ENCODE results near the gene CYP27B1.

Gene CYP27B1

DNA sequence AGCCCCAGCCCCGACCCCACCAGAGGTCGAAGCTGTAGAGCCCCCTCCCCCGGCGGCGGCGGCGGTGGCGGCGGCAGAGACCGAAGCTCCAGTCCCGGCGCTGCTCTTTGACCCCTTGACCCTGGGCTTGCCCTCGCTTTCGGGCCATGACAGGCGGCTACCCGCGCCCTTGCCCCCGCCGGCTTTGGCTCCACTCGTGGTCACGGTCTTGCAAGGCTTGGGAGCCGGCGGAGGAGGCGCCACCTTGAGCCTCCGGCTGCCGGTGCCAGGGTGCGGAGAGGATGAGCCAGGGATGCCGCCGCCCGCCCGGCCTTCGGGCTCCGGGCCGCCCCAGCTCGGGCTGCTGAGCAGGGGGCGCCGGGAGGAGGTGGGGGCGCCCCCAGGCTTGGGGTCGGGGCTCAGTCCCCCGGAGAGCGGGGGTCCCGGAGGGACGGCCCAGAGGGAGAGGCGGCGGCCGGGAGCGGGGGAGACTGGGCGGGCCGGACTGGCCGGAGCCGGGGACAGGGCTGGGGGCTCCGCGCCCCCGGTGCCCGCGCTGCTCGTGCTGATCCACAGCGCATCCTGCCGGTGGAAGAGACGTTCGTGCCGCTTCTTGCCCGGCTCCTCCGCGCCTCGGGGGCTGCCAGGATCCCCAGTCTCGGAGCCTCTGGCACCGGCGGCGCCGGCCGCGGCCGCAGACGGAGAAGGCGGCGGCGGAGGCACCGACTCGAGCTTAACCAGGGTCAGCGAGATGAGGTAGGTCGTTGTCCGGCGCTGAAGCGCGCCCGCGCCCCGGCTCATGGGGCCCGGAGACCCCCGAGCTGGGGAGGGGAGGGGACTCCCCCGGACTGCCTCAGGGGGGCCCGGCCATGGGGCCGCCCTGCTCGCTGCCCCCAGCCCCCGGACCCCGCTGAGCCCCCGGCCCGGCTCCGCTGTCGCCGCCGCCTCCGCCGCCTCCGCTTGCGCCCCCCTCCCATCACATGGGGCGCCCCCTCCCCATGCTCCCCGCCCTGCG is 29.1 kb downstream of the CYP27B1 start:
- TF ChIP-seq POLR2A (IDR thresholded peaks at IDR 0.05; ENCODE audit: low read depth, low read length) (no peak), TAF1 (IDR thresholded peaks at IDR 0.05; ENCODE audit: borderline replicate concordance, low read depth, low read length) (no peak), POLR2AphosphoS5 (IDR thresholded peaks at IDR 0.05; ENCODE audit: low read depth, low read length) (no peak)
- no peak for FAIRE-seq
- DNase-seq (ENCODE audit: insufficient read length), result no peak

DNA sequence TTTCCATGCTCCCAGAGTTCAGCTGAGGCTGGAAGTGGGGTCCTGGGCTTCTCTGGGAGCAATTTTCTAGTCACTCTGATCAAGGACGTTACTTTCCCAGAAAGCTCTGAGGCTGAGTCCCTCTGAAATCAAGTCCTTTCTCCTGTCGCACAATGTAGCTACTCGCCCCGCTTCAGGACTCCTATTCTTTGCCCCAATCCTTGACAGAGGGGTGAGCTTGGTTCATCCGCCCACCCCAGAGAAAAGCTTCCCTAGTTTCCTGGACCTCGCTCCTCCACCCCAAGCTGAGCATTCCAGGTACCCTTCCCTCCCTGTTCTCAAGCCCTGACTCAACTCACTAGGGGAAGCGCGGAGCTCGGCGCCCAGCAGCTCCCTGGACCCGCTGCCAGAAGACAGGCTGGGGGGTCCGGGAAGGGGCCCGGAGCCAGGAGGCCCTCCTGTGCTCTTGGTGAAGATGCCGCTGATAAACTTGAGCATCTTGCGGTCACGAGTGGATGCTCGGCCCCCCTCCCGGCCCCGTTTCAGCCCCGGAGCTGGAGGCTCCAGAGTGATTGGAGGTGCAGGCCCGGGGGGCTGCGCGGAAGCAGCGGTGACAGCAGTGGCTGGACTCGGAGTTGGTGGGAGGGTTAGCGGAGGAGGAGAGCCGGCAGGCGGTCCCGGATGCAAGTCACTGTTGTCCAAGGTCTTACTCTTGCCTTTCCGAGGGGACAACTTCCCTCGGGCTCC is 30.0 kb downstream of the CYP27B1 start:
- TF ChIP-seq POLR2AphosphoS5 (IDR thresholded peaks at IDR 0.05; ENCODE audit: low read depth, low read length), result no peak
- no peak for TF ChIP-seq POLR2A (IDR thresholded peaks at IDR 0.05; ENCODE audit: low read depth, low read length)
- TF ChIP-seq TAF1 (IDR thresholded peaks at IDR 0.05; ENCODE audit: borderline replicate concordance, low read depth, low read length), result no peak
- FAIRE-seq, result no peak
- DNase-seq (ENCODE audit: insufficient read length), result no peak

DNA sequence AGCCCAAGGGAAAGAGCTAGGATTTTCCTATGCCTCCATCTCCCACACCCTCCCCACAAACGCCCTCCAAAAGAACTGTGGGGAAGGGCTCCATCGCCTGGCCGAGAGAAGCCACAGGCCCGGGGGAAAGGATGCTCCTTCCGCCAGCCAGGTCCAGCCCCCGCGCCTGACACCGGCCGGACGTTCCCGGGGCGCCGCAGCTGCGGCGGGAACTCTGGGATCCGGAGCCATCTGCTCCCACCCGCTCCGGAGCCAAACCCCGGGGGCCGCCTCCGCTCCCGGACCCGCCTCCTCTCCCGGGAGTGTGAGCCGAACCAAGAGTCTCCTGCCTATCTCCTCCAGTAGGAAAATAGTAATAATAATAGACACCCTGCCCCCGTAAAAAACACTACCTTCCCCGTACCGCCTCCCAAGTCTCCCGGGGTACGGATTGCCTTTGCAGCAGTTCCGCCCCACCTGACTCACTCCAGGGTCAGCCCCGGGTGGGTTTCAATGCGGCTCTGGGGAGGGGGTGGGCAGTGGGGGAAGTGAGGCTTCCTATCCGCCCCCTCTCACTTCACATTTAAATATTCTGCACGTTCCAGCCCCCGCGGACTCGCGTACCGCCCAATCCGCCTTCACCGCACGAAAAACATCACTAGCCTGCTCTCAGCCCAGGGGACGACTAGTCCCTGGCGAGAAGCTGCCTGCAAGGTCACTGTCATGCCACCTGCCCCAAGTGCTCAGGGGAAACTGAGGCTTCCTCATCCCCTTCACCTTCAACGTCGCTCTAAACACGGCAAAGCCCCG is 30.7 kb downstream of the CYP27B1 start:
- FAIRE-seq (no peak), DNase-seq (ENCODE audit: insufficient read length) (no peak)

DNA sequence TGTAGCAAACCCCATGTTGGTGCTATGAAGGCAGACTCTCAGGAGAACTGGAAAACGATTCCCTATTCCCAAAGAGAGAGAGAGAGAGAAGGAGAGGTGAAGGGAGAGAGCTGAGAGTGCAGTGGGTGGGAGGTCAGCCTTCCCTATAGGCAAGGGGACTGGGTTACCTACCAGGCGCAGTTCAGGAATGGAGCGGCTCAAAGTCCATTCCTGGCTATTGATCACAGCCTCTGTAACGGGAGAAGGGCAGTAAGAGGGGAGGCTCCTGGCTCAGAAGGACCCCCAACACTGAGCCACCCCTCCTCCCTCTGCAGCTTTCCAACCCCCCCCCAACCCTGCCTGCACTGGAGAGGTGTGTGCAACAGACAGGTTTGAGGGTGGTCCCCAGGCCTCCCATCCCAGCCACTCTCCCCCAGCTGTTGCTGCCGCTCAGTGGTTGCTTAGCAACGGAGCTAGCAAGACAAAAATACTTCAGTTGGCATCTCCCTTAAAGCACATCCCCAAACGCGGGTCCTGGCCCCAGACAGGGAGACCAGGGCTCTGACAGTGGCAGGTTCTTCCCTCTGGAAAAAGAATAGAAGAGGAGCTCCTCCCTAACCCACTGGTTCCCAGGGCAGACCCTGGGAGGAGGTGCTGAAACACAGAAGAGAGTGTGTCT is 31.6 kb downstream of the CYP27B1 start:
- FAIRE-seq (no peak), DNase-seq (ENCODE audit: insufficient read length) (no peak)
- TF ChIP-seq TAF1 (IDR thresholded peaks at IDR 0.05; ENCODE audit: borderline replicate concordance, low read depth, low read length), result no peak
- no peak for TF ChIP-seq POLR2A (IDR thresholded peaks at IDR 0.05; ENCODE audit: low read depth, low read length)
- no peak for TF ChIP-seq POLR2AphosphoS5 (IDR thresholded peaks at IDR 0.05; ENCODE audit: low read depth, low read length)

More for the DNA sequence above, 30.7 kb downstream of the CYP27B1 start:
- TF ChIP-seq POLR2AphosphoS5 (IDR thresholded peaks at IDR 0.05; ENCODE audit: low read depth, low read length) (no peak), TAF1 (IDR thresholded peaks at IDR 0.05; ENCODE audit: borderline replicate concordance, low read depth, low read length) (no peak), POLR2A (IDR thresholded peaks at IDR 0.05; ENCODE audit: low read depth, low read length) (no peak)

DNA sequence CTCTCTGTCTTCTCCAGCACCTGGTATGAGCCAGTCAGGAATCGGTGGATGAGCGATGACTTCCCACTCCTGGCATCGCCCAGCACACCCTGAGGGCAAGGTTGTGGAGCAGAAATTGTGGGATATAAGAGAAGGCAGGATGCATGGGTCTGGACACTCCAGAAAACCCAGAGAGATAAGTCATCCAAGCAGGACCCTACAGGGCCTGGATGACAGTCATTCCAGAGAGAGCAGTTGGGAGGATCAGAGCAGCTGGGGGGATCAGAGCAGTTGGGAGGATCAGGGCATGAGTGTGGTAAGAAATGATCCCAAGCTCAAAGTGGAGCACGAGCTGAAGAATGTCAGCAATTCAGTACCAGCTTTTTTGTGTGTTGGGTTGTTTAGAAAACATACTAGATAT is 32.3 kb downstream of the CYP27B1 start:
- no peak for TF ChIP-seq POLR2A (IDR thresholded peaks at IDR 0.05; ENCODE audit: low read depth, low read length)
- no peak for TF ChIP-seq TAF1 (IDR thresholded peaks at IDR 0.05; ENCODE audit: borderline replicate concordance, low read depth, low read length)
- no peak for TF ChIP-seq POLR2AphosphoS5 (IDR thresholded peaks at IDR 0.05; ENCODE audit: low read depth, low read length)
- DNase-seq (ENCODE audit: insufficient read length) (no peak), FAIRE-seq (no peak)

DNA sequence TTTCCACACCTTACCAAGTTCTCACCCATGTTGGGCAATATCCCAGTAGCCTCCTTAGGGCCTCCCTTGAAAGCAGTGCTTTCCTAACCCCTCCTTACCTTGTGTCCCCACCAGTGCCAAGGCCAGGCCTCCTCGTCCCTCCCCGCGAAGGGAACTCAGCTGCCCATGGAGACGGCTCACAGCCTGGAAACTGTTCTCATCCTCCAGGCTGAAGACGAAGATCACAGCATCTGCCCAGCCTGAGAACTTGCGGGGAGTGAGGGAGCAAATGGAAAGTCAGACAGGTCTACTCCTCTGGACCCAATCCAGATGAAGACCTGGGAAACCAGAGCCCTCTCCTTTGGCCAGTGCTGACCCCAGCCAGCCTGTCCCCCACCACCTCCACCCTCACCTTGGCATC is 33.0 kb downstream of the CYP27B1 start:
- DNase-seq (ENCODE audit: insufficient read length), result no peak
- FAIRE-seq, result no peak
- TF ChIP-seq POLR2A (IDR thresholded peaks at IDR 0.05; ENCODE audit: low read depth, low read length), result no peak
- no peak for TF ChIP-seq POLR2AphosphoS5 (IDR thresholded peaks at IDR 0.05; ENCODE audit: low read depth, low read length)
- TF ChIP-seq TAF1 (IDR thresholded peaks at IDR 0.05; ENCODE audit: borderline replicate concordance, low read depth, low read length), result no peak

DNA sequence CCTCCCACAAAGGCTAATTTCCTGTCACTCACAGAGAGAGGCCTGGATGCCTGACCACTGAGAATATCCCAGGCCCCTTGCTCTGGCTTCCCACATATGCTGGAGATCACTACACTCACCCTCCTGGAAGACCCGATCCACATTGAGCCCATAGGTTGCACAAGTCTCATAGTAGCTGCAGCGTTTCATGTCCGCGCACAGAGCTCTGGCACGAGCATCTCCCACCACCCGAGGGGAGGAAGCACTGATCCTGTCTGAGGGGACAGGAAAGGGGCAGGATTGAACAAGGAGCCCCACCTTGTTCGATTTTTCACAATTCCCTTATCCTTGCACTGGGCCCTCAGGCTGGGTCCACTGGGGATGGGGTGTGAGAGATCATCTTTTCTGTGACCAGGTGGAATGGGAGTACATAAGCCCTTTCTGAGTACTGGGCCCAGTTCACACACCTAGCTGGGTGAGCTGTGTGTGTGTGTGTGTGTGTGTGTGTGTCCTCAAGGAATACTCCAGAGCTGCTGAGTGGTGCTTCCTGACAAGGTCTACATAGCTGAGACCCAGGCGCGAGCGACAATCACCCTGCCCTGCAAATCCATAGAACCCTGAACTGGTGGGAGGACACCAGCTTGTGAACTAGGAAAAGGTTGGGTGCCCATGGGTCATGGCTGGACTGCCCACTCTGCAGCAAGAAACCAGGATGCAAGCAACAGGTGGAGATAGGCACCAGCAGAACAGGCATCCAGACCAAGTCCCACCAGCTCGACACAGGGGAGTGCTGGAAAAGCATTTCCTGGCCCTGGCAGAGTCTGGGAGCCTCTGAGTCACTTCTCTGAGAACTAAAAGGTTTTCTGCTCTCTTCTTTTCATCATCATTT is 33.9 kb downstream of the CYP27B1 start:
- DNase-seq (ENCODE audit: insufficient read length), result no peak
- TF ChIP-seq POLR2A (IDR thresholded peaks at IDR 0.05; ENCODE audit: low read depth, low read length), result no peak
- TF ChIP-seq POLR2AphosphoS5 (IDR thresholded peaks at IDR 0.05; ENCODE audit: low read depth, low read length), result no peak
- TF ChIP-seq TAF1 (IDR thresholded peaks at IDR 0.05; ENCODE audit: borderline replicate concordance, low read depth, low read length), result no peak
- no peak for FAIRE-seq

DNA sequence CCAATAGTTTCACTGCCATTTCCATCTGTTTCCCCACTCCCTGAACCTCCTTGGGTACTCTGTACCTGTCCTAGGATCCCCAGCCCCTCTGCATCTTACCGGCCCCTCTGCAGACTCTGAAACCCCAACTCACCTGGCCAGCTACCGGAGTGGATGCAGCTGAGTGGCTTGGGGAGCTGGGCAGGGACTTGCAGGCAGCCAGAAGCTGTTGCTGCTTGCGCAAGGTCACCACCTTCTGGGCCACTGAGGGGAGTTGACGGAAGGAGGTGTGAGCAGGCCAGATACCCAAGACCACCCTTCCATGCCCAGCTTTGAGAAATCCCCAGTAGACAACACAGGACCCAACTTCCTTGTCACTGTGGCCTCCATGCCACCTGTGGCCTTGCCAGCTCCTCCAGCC is 34.6 kb downstream of the CYP27B1 start:
- no peak for TF ChIP-seq POLR2AphosphoS5 (IDR thresholded peaks at IDR 0.05; ENCODE audit: low read depth, low read length)
- no peak for TF ChIP-seq POLR2A (IDR thresholded peaks at IDR 0.05; ENCODE audit: low read depth, low read length)
- TF ChIP-seq TAF1 (IDR thresholded peaks at IDR 0.05; ENCODE audit: borderline replicate concordance, low read depth, low read length), result no peak
- FAIRE-seq (no peak), DNase-seq (ENCODE audit: insufficient read length) (no peak)

DNA sequence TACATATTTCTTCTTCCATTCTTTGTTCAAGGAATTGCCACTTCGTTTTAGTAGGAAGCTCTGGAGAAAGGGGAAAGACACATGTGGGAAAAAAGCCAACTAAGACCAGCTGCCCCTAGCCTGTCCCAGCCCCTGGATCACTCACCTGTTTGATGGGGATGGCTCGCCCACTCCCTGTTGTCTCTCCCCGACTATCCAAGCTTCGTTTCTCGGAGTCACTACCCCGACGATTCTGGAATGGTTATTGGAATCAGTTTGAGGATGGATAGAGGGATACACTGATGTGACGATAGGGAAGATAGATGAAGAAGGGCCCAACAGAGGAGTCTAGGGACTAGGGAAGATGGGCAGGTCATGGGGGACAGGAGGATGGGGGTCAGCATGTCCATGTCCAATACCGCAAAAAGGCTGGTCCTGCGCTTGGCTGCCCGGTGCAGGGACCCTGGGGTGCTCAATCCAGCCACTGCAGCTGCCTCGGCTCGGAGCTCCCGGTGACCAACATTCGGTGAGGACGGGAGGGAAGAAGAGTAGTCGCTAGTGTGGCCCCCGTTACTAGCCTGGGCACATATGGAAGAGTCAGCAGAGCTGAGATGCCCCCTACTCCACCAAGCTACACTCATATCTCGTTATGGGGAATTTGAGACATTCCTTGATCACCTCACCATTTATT is 35.3 kb downstream of the CYP27B1 start:
- DNase-seq (ENCODE audit: insufficient read length), result no peak
- FAIRE-seq, result no peak
- TF ChIP-seq POLR2AphosphoS5 (IDR thresholded peaks at IDR 0.05; ENCODE audit: low read depth, low read length) (no peak), TAF1 (IDR thresholded peaks at IDR 0.05; ENCODE audit: borderline replicate concordance, low read depth, low read length) (no peak), POLR2A (IDR thresholded peaks at IDR 0.05; ENCODE audit: low read depth, low read length) (no peak)
